H9 (cell line): ENCODE data around the gene ASTN2. TPM values are rescaled to one million over a fixed set of nuclear protein-coding genes. Genes with fewer than 3 reads are reported as not detected.
A peak's percentile ranks its signal among the peaks of the same experiment; 100 is the strongest.

Source experiments
- DNase-seq: peaks from one replicate; pipeline ENCODE4 v3.0.0-alpha.2; 2017
- H2AFZ ChIP-seq: one replicate; pipeline ENCODE4 v1.6.1; 2013; ENCODE audit warnings: mild to moderate bottlenecking, low read length, control low read depth, moderate library complexity
- H2AK5ac ChIP-seq: 2 replicates; pipeline ENCODE4 v1.6.1; 2013; ENCODE audit warnings: low read length, control low read depth, mixed read lengths; ENCODE audit not compliant: insufficient read length
- H2BK120ac ChIP-seq: one replicate; pipeline ENCODE4 v1.6.1; 2013; ENCODE audit warnings: low read depth, mild to moderate bottlenecking, low read length, control low read depth, inconsistent platforms; ENCODE audit not compliant: poor library complexity, severe bottlenecking
- H2BK12ac ChIP-seq: 2 replicates; pipeline ENCODE4 v1.6.1; 2013; ENCODE audit warnings: low read length, control low read depth, mixed read lengths, low read depth; ENCODE audit not compliant: insufficient read length
- H2BK15ac ChIP-seq: 2 replicates; pipeline ENCODE4 v1.6.1; 2013; ENCODE audit warnings: low read depth, low read length, control low read depth
- H2BK20ac ChIP-seq: one replicate; pipeline ENCODE4 v1.6.1; 2013; ENCODE audit warnings: low read depth, mild to moderate bottlenecking, low read length, control low read depth, inconsistent platforms; ENCODE audit not compliant: poor library complexity, severe bottlenecking
- H2BK5ac ChIP-seq: 2 replicates; pipeline ENCODE4 v1.6.1; 2013; ENCODE audit warnings: low read length, control low read depth, mixed read lengths; ENCODE audit not compliant: insufficient read length
- H3K14ac ChIP-seq: 2 replicates; pipeline ENCODE4 v1.6.1; 2013; ENCODE audit warnings: low read length, control low read depth; ENCODE audit not compliant: insufficient read depth
- H3K18ac ChIP-seq: 2 replicates; pipeline ENCODE4 v1.6.1; 2013; ENCODE audit warnings: low read depth, mild to moderate bottlenecking, mixed read lengths, low read length, control low read depth; ENCODE audit not compliant: insufficient read length
- H3K23ac ChIP-seq: 2 replicates; pipeline ENCODE4 v1.6.1; 2013; ENCODE audit warnings: low read length, control low read depth, mixed read lengths, low read depth; ENCODE audit not compliant: insufficient read length
- H3K23me2 ChIP-seq: 2 replicates; pipeline ENCODE4 v1.6.1; 2013; ENCODE audit warnings: low read depth, mild to moderate bottlenecking, mixed read lengths, low read length, control low read depth; ENCODE audit not compliant: insufficient read length, poor library complexity, severe bottlenecking
- H3K27ac ChIP-seq: 2 replicates; pipeline ENCODE4 v1.5.1; 2013; ENCODE audit warnings: low read length, control low read depth, mixed read lengths, low read depth; ENCODE audit not compliant: insufficient read length
- H3K27me3 ChIP-seq: 2 replicates; pipeline ENCODE4 v1.6.1; 2013; ENCODE audit warnings: low read length, control low read depth, inconsistent platforms; ENCODE audit not compliant: insufficient read depth
- H3K4ac ChIP-seq: 2 replicates; pipeline ENCODE4 v1.6.1; 2013; ENCODE audit warnings: low read depth, mild to moderate bottlenecking, control low read depth, inconsistent platforms, low read length, moderate library complexity
- H3K4me1 ChIP-seq: 2 replicates; pipeline ENCODE4 v1.6.1; 2013; ENCODE audit warnings: low read length, control low read depth, inconsistent platforms; ENCODE audit not compliant: insufficient read depth
- H3K4me2 ChIP-seq: 2 replicates; pipeline ENCODE4 v1.6.1; 2013; ENCODE audit warnings: low read length, control low read depth, mixed read lengths; ENCODE audit not compliant: insufficient read length, insufficient read depth
- H3K56ac ChIP-seq: 2 replicates; pipeline ENCODE4 v1.6.1; 2013; ENCODE audit warnings: low read depth, mild to moderate bottlenecking, mixed read lengths, low read length, control low read depth; ENCODE audit not compliant: insufficient read length
- H3K79me1 ChIP-seq: 2 replicates; pipeline ENCODE4 v1.6.1; 2013; ENCODE audit warnings: low read depth, mild to moderate bottlenecking, moderate library complexity, low read length, control low read depth, inconsistent platforms; ENCODE audit not compliant: insufficient read depth, poor library complexity, severe bottlenecking
- H3K79me2 ChIP-seq: 2 replicates; pipeline ENCODE4 v1.6.1; 2013; ENCODE audit warnings: low read length, control low read depth, inconsistent platforms; ENCODE audit not compliant: insufficient read depth
- H3K9ac ChIP-seq: 2 replicates; pipeline ENCODE4 v1.6.1; 2013; ENCODE audit warnings: low read length, control low read depth, mixed read lengths; ENCODE audit not compliant: insufficient read length; ENCODE audit errors: extremely low read depth
- H3K9me3 ChIP-seq: one replicate; pipeline ENCODE4 v1.6.1; 2013; ENCODE audit warnings: low read depth, low read length, inconsistent platforms; ENCODE audit not compliant: control insufficient read depth
- H3T11ph ChIP-seq: one replicate; pipeline ENCODE4 v1.6.1; 2013; ENCODE audit warnings: mild to moderate bottlenecking, low read length, control low read depth, inconsistent platforms
- H4K20me1 ChIP-seq: one replicate; pipeline ENCODE4 v1.6.1; 2013; ENCODE audit not compliant: control insufficient read depth, insufficient read length, insufficient read depth
- H4K5ac ChIP-seq: 2 replicates; pipeline ENCODE4 v1.6.1; 2013; ENCODE audit warnings: low read depth, mild to moderate bottlenecking, mixed read lengths, low read length, control low read depth; ENCODE audit not compliant: insufficient read length
- H4K8ac ChIP-seq: replicated peaks from 2 replicates; pipeline ENCODE4 v1.6.1; 2013; ENCODE audit warnings: low read length, control low read depth, mixed read lengths, low read depth; ENCODE audit not compliant: insufficient read length
- H4K91ac ChIP-seq: 2 replicates; pipeline ENCODE4 v1.6.1; 2013; ENCODE audit warnings: low read depth, mild to moderate bottlenecking, moderate library complexity, mixed read lengths, low read length, control low read depth; ENCODE audit not compliant: insufficient read length
- H3K27ac Mint-ChIP-seq, 3 experiments: 2 replicates in 2 of 3; 3 replicates in 1 of 3; pipeline ENCODE4 v1.8.0; 2020 to 2021; ENCODE audit warnings: mixed read lengths in 3 of 3, mild to moderate bottlenecking in 1 of 3, moderate library complexity in 1 of 3
- H3K27me3 Mint-ChIP-seq: 2 replicates; pipeline ENCODE4 v1.8.0; 2021; ENCODE audit warnings: low read depth, mild to moderate bottlenecking, moderate library complexity, mixed read lengths
- H3K36me3 Mint-ChIP-seq, 3 experiments: 2 replicates in 2 of 3; 3 replicates in 1 of 3; pipeline ENCODE4 v1.8.0; 2020 to 2021; ENCODE audit warnings: low read depth in 3 of 3, mixed read lengths in 3 of 3; ENCODE audit not compliant: insufficient read depth in 1 of 3
- H3K4me1 Mint-ChIP-seq, 2 experiments: 2 replicates each; pipeline ENCODE4 v1.8.0; 2020; ENCODE audit warnings: mixed read lengths in 2 of 2
- H3K4me3 Mint-ChIP-seq, 2 experiments: 2 replicates in 1 of 2; 3 replicates in 1 of 2; pipeline ENCODE4 v1.8.0; 2020 to 2021; ENCODE audit warnings: mild to moderate bottlenecking in 2 of 2, mixed read lengths in 2 of 2, moderate library complexity in 1 of 2
- H3K9me3 Mint-ChIP-seq, 2 experiments: 2 replicates in 1 of 2; 3 replicates in 1 of 2; pipeline ENCODE4 v1.8.0; 2020; ENCODE audit warnings: mild to moderate bottlenecking in 2 of 2, mixed read lengths in 2 of 2, moderate library complexity in 1 of 2
- WGBS: extraction: QIAGEN DNeasy Blood & Tissue Kit; methylation state at CpG from one replicate; pipeline ENCODE4 v1.1.7; 2013; ENCODE audit warnings: missing lambda C conversion rate, low lambda C conversion rate, mixed read lengths; ENCODE audit not compliant: insufficient read length; ENCODE audit errors: extremely low coverage; 5-methylcytosine and 5-hydroxymethylcytosine counted together
- total RNA-seq: library from RNA; stranded (reverse); gene quantifications from 2 replicates; pipeline ENCODE4 v1.2.1, GENCODE V29; 2021
- TF ChIP-seq, protein P1 (sequence below): fragments of 200-600 bp; sonication (generic); conservative IDR thresholded peaks from 3 replicates; pipeline ENCODE4 v1.8.0; 2021; ENCODE audit warnings: antibody characterized with exemption, mild to moderate bottlenecking

Gene ASTN2
- total RNA-seq, 1 experiment from 2014 or later: 9.7 TPM

DNA sequence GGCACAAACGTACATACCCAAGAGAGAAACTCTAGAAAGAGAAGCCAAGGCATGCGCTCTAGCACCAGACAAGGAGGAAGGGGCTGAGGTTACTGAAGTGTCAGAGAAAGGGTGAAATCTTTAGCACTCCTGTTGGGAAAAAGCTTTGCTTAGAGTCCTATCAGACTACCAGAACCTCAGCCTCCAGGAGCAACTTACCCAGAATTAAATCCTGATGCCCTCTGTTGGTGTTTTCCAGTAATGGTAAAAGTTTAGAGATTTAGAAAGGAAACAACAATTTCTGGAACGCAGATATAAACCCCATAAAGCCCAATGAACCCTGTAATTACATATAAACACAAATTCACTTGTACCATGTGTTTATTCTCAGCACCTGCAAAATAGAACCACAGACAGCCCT, 33.2 kb upstream of the ASTN2 start:
- H4K8ac ChIP-seq: no peak overlapping the region
- H3K23ac ChIP-seq: no peak overlapping the region
- no peak for DNase-seq
- no peak overlapping the region for H4K5ac ChIP-seq
- H3K18ac ChIP-seq: no peak overlapping the region
- H3K23me2 ChIP-seq: no peaks in the 10 kb centered on the region
- H2BK15ac ChIP-seq: no peak overlapping the region
- H4K91ac ChIP-seq: no peak overlapping the region
- Mint-ChIP-seq H3K27me3 (peaks cover 12% of the 10 kb centered on the region; the same call in 1 of the 2 replicates), H3K4me3 (no peak overlapping the region), H3K36me3 (no peaks in the 10 kb centered on the region), H3K4me1 (peaks cover 0 to 2% of the 10 kb centered on the region in 2 experiments; a peak in 1 of 4 replicates), H3K9me3 (no peaks in the 10 kb centered on the region), H3K27ac (no peak overlapping the region)
- TF ChIP-seq, protein P1, sequence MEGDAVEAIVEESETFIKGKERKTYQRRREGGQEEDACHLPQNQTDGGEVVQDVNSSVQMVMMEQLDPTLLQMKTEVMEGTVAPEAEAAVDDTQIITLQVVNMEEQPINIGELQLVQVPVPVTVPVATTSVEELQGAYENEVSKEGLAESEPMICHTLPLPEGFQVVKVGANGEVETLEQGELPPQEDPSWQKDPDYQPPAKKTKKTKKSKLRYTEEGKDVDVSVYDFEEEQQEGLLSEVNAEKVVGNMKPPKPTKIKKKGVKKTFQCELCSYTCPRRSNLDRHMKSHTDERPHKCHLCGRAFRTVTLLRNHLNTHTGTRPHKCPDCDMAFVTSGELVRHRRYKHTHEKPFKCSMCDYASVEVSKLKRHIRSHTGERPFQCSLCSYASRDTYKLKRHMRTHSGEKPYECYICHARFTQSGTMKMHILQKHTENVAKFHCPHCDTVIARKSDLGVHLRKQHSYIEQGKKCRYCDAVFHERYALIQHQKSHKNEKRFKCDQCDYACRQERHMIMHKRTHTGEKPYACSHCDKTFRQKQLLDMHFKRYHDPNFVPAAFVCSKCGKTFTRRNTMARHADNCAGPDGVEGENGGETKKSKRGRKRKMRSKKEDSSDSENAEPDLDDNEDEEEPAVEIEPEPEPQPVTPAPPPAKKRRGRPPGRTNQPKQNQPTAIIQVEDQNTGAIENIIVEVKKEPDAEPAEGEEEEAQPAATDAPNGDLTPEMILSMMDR: peak; percentile 64
- no peak overlapping the region for H3T11ph ChIP-seq
- no peak overlapping the region for H2BK20ac ChIP-seq
- no peak overlapping the region for H3K4ac ChIP-seq
- no CpG with 5 or more reads among the region's 3 CpGs for WGBS
- no peak overlapping the region for H2AFZ ChIP-seq
- H2BK12ac ChIP-seq: no peak overlapping the region
- H3K9me3 ChIP-seq: no peaks in the 10 kb centered on the region
- no peaks in the 10 kb centered on the region for H3K4me1 ChIP-seq
- H3K79me2 ChIP-seq: no peaks in the 10 kb centered on the region
- no peaks in the 10 kb centered on the region for H4K20me1 ChIP-seq
- H2BK5ac ChIP-seq: no peak overlapping the region
- no peak overlapping the region for H2AK5ac ChIP-seq
- no peak overlapping the region for H3K56ac ChIP-seq
- no peak overlapping the region for H2BK120ac ChIP-seq
- H3K4me2 ChIP-seq: no peak overlapping the region
- no peak overlapping the region for H3K9ac ChIP-seq
- H3K14ac ChIP-seq: no peak overlapping the region
- no peaks in the 10 kb centered on the region for H3K27me3 ChIP-seq
- no peaks in the 10 kb centered on the region for H3K79me1 ChIP-seq
- H3K27ac ChIP-seq: no peak overlapping the region
